ENCODE measurements around the gene ZNF254.
A peak's percentile ranks its signal among the peaks of the same experiment; 100 is the strongest.
"Not testable (repeated sequence)": the region's sequence is repeated elsewhere in the genome, so short reads cannot be mapped to it uniquely, and the experiment has no call there.

ZNF254 gene

DNA sequence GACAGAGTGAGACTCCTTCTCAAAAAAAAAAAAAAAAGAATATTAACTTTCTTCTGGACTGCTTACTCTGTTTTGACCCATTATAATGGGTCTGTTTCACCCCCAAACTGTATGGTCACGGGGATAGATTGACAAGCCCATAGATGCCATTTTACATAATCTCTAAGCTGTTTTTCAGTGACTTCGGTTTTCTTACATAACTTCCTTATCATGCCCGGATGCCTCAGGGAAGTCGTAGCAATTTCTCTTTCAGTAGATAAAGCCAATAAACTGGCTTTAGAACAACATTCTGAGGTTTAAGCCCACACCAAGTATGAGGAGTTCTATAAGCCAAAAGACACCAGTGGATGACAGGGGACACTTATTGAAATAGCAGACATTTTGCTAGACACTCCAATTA, 5.9 kb upstream of the ZNF254 start:
- CTCF ChIA-PET = no interaction called here
- no peak for DNase-seq (ENCODE audit: low spot score)
- POLR2A ChIA-PET (ENCODE audit: low non-redundant PET) = no interaction called here
- TF ChIP-seq, protein P1, sequence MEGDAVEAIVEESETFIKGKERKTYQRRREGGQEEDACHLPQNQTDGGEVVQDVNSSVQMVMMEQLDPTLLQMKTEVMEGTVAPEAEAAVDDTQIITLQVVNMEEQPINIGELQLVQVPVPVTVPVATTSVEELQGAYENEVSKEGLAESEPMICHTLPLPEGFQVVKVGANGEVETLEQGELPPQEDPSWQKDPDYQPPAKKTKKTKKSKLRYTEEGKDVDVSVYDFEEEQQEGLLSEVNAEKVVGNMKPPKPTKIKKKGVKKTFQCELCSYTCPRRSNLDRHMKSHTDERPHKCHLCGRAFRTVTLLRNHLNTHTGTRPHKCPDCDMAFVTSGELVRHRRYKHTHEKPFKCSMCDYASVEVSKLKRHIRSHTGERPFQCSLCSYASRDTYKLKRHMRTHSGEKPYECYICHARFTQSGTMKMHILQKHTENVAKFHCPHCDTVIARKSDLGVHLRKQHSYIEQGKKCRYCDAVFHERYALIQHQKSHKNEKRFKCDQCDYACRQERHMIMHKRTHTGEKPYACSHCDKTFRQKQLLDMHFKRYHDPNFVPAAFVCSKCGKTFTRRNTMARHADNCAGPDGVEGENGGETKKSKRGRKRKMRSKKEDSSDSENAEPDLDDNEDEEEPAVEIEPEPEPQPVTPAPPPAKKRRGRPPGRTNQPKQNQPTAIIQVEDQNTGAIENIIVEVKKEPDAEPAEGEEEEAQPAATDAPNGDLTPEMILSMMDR (conservative IDR thresholded peaks at IDR 0.05; ENCODE audit: low read depth) = no peak
- no peak overlapping the region for H3K27ac ChIP-seq

DNA sequence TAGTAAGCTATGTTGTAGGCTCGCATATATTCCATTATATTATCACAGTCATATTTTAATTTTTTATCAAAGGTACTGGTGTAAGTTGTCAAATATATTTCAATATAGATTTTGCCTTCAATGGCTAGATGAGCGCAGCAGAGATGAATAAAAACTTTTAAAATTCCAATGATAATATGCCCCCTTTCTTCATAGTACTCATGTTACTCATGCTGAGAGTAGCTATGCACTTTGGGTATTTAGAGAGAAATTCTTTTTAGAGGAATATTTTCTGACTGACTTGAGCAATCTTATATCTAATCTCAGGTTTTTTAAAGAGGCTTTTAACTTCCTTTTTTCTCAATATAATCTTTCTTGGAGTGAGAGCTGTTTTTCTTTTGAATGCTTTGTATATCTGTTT, 11.4 kb downstream of the ZNF254 start:
- ChIA-PET POLR2A (ENCODE audit: low non-redundant PET) (interaction anchor here (0.7 kb wide), 1 partner anchor 14 kb away, joined by 3 read pairs; no protein-coding TSS in a partner anchor), CTCF (no interaction called here)
- DNase-seq (ENCODE audit: low spot score) = no peak

DNA sequence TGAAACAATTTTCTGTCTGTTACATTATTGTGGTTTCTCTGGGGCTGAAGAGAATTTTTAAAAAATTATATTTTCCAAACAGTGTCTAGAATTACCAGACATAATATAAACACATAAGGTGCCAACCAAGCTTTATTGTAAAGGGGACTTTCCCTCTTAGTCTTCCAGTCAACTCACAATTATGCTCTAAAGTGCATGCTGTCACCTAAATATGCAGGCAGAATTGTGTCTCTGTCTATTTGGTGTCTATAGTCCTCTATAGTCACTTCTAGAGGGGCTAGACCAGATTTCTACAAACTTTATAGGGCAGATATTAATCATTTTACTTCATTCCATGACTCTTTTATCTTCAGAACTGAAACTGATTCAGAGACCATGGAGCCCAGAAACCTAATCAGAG, 12.8 kb downstream of the ZNF254 start:
- POLR2A ChIA-PET (ENCODE audit: low non-redundant PET) = no interaction called here
- CTCF ChIA-PET = no interaction called here
- DNase-seq (ENCODE audit: low spot score) = no peak
- no peak overlapping the region for H3K27ac ChIP-seq
- TF ChIP-seq, protein P1 (conservative IDR thresholded peaks at IDR 0.05; ENCODE audit: low read depth) = no peak

More for the DNA sequence above, 11.4 kb downstream of the ZNF254 start:
- no peak overlapping the region for H3K27ac ChIP-seq
- TF ChIP-seq, protein P1 (conservative IDR thresholded peaks at IDR 0.05; ENCODE audit: low read depth) = no peak

DNA sequence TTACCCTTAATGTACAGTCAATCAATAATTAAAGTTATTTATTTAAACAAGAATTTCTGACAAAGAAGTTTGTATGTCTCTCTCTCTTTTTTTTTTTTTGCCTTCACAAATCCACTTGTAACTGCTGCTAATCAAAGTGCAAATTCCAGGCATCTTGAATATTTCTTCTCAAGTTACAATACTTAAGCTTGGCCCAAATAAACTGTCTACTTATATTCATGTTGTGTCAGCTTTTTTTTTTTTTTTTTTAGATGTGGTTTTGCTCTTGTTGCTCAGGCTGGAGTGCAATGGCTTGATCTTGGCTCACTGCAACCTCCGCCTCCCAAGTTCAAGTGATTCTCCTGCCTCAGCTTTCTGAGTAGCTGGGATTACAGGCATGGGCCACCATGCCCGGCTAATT, 13.6 kb downstream of the ZNF254 start:
- H3K27ac ChIP-seq; DNase-seq (ENCODE audit: low spot score); CTCF ChIA-PET; POLR2A ChIA-PET (ENCODE audit: low non-redundant PET): not testable (repeated sequence)

DNA sequence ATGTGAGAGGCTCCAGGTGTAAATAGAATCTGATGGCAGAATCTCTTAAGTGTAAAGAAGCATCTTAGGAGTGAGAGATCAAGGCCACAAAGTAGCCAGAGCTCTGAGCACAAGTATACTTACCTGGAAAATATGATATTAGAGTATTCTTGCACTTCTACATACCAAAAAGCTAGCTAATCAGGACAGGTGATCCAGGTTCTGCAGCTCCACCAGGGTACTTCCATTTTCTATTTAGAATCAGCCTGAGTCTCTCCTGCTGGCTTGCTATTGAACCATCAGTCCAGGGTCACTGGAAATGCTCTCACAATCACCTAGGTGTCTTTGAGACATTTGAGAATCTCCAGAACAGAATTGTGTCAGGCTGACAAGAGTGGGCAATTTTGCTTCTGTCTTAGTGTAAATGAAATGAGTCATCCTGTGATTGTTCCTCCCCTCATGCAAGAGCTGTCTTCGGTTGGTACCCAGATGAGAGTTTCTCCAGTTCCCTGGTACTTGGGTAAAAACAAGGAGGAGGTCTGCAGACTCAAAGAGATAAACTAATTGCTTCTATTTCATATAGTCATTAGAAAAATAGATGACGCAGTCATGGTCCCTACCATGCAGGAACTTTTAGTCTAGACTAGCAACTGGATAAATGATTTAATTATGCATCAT, 14.6 kb downstream of the ZNF254 start:
- H3K27ac ChIP-seq = no peak overlapping the region
- TF ChIP-seq, protein P1 (conservative IDR thresholded peaks at IDR 0.05; ENCODE audit: low read depth) = no peak
- POLR2A ChIA-PET (ENCODE audit: low non-redundant PET) = no interaction called here
- DNase-seq (ENCODE audit: low spot score) = no peak
- CTCF ChIA-PET = no interaction called here

DNA sequence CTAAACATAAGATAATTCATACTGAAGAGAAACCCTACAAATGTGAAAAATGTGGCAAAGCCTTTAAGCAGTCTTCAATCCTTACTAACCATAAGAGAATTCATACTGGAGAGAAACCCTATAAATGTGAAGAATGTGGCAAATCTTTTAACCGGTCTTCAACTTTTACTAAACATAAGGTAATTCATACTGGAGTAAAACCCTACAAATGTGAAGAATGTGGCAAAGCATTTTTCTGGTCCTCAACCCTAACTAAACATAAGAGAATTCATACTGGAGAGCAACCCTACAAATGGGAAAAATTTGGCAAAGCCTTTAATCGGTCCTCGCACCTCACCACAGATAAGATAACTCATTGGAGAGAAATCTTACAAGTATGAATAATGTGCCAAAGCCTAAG, 40.6 kb downstream of the ZNF254 start:
- DNase-seq (ENCODE audit: low spot score) = no peak
- CTCF ChIA-PET = interaction anchor here (0.6 kb wide), 1 partner anchor 115 kb away, joined by 4 read pairs; no protein-coding TSS in a partner anchor
- TF ChIP-seq, protein P1 (conservative IDR thresholded peaks at IDR 0.05; ENCODE audit: low read depth) = no peak
- POLR2A ChIA-PET (ENCODE audit: low non-redundant PET) = no interaction called here
- no peak overlapping the region for H3K27ac ChIP-seq

DNA sequence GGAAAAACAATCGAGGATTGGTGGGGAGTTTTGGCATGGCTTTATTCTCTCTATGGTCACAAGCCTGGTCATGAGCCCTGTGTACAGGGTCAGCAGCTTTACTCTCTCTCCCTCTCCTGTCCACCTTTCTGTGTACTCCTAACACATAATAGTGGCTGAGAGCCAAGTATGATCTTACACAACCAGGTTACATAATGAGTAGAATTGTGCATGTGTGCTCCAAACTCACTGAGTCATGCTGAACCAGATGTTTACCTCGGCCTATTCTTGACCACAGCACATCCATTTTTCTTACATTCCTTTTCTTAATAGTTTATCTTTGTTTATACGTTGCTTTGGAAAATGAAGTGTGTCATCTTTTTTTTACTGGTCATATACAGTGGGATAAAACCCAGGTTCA, 53.1 kb downstream of the ZNF254 start:
- peak; percentile 2 for DNase-seq (ENCODE audit: low spot score)
- ChIA-PET POLR2A (ENCODE audit: low non-redundant PET) (no interaction called here), CTCF (no interaction called here)
- H3K27ac ChIP-seq = no peak overlapping the region
- TF ChIP-seq, protein P1 (conservative IDR thresholded peaks at IDR 0.05; ENCODE audit: low read depth) = no peak
